HL-60 (cell line): Measurements from ENCODE around the gene C2CD4D.
"Not testable (repeated sequence)": the region's sequence is repeated elsewhere in the genome, so short reads cannot be mapped to it uniquely, and the experiment has no call there.

Source experiments
- DNase-seq, 2 experiments: peaks; one replicate each; pipeline ENCODE4 v3.0.0-alpha.2; 2010 to 2020; ENCODE audit warnings: low read depth in 1 of 2, low spot score in 1 of 2
- H3K27ac ChIP-seq: fragments of 250-450 bp; sonication (Bioruptor Pico); replicated peaks from 2 replicates; pipeline ENCODE4 v1.5.1; 2020; ENCODE audit warnings: mild to moderate bottlenecking, moderate library complexity
- H3K27me3 ChIP-seq: fragments of 250-450 bp; sonication (Bioruptor Pico); 2 replicates; pipeline ENCODE4 v1.5.1; 2021; ENCODE audit warnings: mild to moderate bottlenecking, moderate library complexity; ENCODE audit not compliant: insufficient read depth, poor library complexity, severe bottlenecking
- H3K4me3 ChIP-seq: replicated peaks from 2 replicates; pipeline ENCODE4 v1.5.1; 2011; ENCODE audit warnings: mild to moderate bottlenecking, control low read depth, low read length; ENCODE audit not compliant: insufficient read depth
- GABPA ChIP-seq: IDR thresholded peaks from 2 replicates; pipeline ENCODE4 v1.6.1; 2012; ENCODE audit warnings: low read depth
- POLR2AphosphoS5 ChIP-seq: IDR thresholded peaks from 2 replicates; pipeline ENCODE4 v1.6.1; 2012; ENCODE audit warnings: low read depth
- REST ChIP-seq: IDR thresholded peaks from 2 replicates; pipeline ENCODE4 v1.6.1; 2012; ENCODE audit warnings: low read depth; ENCODE audit not compliant: insufficient replicate concordance
- SPI1 ChIP-seq: IDR thresholded peaks from 2 replicates; pipeline ENCODE4 v1.6.1; 2012; ENCODE audit warnings: low read depth, mild to moderate bottlenecking, borderline replicate concordance
- long read RNA-seq: library from polyadenylated mRNA; unstranded; transcript quantifications from one replicate; pipeline ENCODE4 v2.0.0, GENCODE V29; 2020
- TF ChIP-seq, protein P1 (sequence below): IDR thresholded peaks from one replicate; pipeline ENCODE4 v1.5.1; 2011; ENCODE audit warnings: low read length, control low read depth, inconsistent platforms; ENCODE audit not compliant: insufficient read depth

Gene C2CD4D
- long read RNA-seq = 0 reads

- Histone ChIP-seq H3K27ac (no peak within 1 kb of the TSS), H3K27me3 (peaks cover 31% of the 10 kb centered on the region), H3K4me3 (peak within 1 kb of the TSS; percentile 23)
- no peak for TF ChIP-seq POLR2AphosphoS5
- TF ChIP-seq GABPA = no peak
- DNase-seq = no peak
These were observed at the start of gene C2CD4D for GRCh38 chr1:151839457-151840403. TSS of gene C2CD4D (minus strand) at chr1:151839820. CDS start at chr1:151838989, 831 bp downstream.

DNA sequence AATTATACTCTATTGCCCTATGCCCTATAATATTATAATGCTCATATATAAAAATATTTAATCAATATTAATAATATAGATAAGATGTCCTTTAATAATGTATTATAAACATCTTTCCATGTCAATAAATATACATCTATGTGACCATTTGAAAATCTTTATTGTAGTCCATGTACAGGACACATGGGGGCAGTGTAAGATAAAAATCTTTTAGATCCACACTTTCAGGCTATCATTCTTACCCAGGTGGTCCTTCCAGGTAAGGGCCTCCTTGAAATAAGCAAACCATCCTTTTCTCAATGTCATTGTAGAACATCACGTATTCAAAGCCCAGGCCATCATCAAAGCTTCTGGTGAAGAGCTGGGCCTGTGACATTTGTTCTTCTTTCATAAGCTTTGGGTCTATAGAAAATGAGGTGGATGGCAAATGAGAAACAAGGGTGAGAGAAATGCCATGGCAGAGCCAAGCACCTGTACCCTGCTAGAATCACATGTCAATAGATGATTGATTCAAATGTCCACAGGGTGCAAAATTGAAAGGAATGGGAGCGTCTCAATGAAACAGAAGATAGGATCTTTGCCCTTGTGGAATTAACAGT lies 49.5 kb upstream of the C2CD4D start:
- H3K27ac ChIP-seq = no peak overlapping the region
- DNase-seq = no peak
- H3K27me3 ChIP-seq = no peaks in the 10 kb centered on the region
- no peak overlapping the region for H3K4me3 ChIP-seq
- TF ChIP-seq, protein P1, sequence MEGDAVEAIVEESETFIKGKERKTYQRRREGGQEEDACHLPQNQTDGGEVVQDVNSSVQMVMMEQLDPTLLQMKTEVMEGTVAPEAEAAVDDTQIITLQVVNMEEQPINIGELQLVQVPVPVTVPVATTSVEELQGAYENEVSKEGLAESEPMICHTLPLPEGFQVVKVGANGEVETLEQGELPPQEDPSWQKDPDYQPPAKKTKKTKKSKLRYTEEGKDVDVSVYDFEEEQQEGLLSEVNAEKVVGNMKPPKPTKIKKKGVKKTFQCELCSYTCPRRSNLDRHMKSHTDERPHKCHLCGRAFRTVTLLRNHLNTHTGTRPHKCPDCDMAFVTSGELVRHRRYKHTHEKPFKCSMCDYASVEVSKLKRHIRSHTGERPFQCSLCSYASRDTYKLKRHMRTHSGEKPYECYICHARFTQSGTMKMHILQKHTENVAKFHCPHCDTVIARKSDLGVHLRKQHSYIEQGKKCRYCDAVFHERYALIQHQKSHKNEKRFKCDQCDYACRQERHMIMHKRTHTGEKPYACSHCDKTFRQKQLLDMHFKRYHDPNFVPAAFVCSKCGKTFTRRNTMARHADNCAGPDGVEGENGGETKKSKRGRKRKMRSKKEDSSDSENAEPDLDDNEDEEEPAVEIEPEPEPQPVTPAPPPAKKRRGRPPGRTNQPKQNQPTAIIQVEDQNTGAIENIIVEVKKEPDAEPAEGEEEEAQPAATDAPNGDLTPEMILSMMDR = peak; percentile 6
- TF ChIP-seq REST (no peak), SPI1 (no peak)

GRCh38 chr1:151887028-151887427 lies 47.4 kb upstream of the C2CD4D start:
- Histone ChIP-seq H3K27me3 (no peaks in the 10 kb centered on the region), H3K27ac (no peak overlapping the region), H3K4me3 (no peak overlapping the region)
- no peak for DNase-seq
- TF ChIP-seq POLR2AphosphoS5 = no peak
- TF ChIP-seq, protein P1 = no peak
- TF ChIP-seq REST = no peak
- TF ChIP-seq SPI1 = no peak
- TF ChIP-seq GABPA = no peak

DNA sequence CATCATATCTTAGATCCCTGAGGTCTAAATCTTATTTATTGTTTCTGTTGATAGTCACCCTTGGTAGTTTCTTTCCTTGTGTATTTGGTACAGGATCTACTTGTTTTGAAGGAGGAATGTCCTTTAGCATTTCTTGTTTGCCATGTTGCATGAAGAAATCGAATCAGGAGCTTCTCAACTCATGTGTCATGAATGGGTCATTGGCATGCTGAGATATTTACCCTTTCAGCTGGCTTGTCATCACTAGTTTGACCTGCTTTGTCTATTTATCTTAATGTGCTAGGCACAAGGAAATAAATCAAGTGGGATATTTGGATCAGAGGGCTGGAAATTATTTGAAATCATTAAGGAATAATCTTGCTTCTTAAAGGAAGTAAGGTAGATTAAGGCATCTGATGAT lies 45.9 kb upstream of the C2CD4D start:
- no peak for TF ChIP-seq POLR2AphosphoS5
- no peak for TF ChIP-seq REST
- TF ChIP-seq, protein P1 = no peak
- no peak for TF ChIP-seq GABPA
- no peak for TF ChIP-seq SPI1
- no peak overlapping the region for H3K4me3 ChIP-seq
- no peaks in the 10 kb centered on the region for H3K27me3 ChIP-seq
- DNase-seq = no peak
- H3K27ac ChIP-seq = no peak overlapping the region

DNA sequence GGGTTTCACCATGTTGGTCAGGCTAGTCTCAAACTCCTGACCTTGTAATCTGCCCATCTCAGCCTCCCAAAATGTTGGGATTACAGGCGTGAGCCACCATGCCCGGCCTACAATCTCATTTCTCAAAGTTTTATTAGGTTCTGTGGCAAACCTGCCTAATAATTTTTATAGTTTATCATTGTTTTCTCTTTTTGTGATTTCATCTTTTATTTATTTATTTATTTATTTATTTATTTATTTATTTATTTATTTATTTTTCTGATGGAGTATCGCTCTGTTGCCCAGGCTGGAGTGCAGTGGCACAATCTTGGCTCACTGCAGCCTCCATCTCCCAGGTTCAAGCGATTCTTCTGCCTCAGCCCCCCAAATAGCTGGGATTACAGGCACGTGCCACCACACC lies 45.3 kb upstream of the C2CD4D start:
- not testable (repeated sequence) for H3K27ac ChIP-seq, DNase-seq, H3K4me3 ChIP-seq

More for the DNA sequence above, 45.3 kb upstream of the C2CD4D start:
- H3K27me3 ChIP-seq = not testable (repeated sequence)
